CD4-positive, alpha-beta T cell treated with Interleukin-6 for 4 hours (primary cell): ENCODE measurements around the gene ZDHHC24.
"Not testable (repeated sequence)": the region's sequence is repeated elsewhere in the genome, so short reads cannot be mapped to it uniquely, and the experiment has no call there.

ENCODE experiments used
- DNase-seq: peaks from one replicate; pipeline ENCODE4 v3.0.0-alpha.2; 2020; ENCODE audit warnings: mixed read lengths

The ZDHHC24 gene

GRCh38 chr11:66564538-66564937, 18.7 kb upstream of the ZDHHC24 start:
- no peak for DNase-seq

DNA sequence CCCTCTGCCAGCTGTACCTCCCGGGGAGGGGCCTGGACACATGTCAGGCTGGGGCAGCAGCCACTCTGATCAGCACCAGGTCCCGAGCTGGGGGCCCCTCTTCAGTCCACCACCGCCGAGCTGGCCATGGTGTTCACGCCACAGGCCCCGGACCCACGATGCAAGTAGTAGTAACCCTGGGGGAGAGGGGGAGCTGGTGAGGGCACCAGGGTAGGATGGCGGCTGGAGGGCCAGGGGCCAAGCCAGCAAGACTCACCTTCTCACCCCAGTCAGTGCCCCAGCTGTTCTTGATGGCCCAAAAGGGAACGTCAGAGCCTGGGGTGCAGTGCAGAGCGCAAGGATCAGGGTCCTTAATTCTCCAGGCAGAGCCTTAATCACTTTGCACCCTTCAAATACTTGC, 18.0 kb upstream of the ZDHHC24 start:
- DNase-seq = no peak

DNA sequence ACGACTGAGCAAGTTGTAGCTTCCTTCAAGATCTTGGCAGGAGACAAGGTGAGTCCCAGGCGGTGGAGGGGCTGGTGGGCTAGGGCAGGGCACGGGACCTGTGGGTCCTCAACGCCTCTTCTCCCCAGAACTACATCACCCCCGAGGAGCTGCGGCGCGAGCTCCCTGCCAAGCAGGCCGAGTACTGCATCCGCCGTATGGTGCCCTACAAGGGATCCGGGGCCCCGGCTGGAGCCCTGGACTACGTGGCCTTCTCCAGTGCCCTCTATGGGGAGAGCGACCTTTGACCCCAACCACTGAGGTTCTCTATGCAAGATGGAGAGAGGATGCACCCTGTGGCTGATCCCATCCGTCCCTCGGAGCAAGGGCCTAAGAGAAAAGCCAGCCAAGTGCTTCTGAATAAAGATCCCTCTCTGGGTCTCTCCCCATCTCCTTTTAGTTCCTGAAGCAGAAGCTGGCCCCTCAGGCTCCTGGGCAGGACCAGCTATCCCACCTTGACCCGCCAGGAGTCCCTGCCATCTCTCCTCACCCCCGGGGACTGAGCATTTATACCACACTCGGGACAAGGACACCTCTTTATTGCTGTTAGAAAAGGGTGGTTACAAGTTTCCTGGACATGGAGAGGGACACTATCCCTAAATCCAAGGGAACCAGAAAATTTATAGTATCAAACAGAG, 17.2 kb upstream of the ZDHHC24 start:
- DNase-seq = no peak

DNA sequence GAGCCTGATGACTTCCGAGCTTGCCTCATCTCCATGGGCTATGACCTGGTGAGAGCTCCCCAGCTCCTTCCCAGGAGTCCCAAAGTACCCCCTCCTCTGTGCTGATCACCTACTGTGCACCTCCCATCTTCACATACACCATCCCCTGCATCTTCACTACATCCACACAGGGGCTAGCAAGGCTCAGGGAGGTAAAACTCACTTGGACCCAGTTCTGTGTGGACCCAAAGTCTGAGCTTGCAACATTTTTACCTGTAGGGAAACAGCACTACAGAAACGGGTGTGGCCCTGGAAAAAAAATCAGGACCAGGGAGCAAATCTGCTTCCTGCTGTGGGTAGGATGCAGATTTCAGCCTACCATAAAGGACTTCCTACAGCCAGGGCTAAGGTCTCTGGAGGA, 16.4 kb upstream of the ZDHHC24 start:
- DNase-seq = no peak

GRCh38 chr11:66561975-66562248, 16.1 kb upstream of the ZDHHC24 start:
- DNase-seq = no peak

- DNase-seq = no peak
Measured at GRCh38 chr11:66561178-66561974, 15.5 kb upstream of the ZDHHC24 start.

GRCh38 chr11:66559866-66560676, 14.2 kb upstream of the ZDHHC24 start:
- no peak for DNase-seq

- peak; percentile 43 for DNase-seq
Measured at GRCh38 chr11:66559142-66559865, 13.5 kb upstream of the ZDHHC24 start.

DNA sequence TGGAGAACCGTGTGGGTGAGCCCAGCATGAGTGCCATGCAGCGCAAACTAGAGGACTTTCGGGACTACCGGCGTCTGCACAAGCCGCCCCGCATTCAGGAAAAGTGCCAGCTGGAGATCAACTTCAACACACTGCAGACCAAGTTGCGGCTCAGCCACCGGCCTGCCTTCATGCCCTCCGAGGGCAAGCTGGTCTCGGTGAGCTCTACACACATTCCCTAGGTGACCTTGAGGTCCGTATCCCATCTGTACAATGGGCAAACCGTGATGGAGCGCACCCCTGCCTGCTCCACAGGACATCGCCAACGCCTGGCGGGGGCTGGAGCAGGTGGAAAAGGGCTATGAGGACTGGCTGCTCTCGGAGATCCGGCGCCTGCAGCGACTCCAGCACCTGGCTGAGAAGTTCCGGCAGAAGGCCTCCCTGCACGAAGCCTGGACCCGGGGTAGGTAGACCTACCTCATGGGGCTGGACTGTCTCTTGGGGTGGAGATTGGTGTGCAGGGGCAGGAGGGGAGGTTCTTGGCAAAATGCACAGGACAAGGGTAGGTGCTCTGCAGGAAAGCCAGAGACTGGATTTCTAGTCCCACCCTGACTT, 12.0 kb upstream of the ZDHHC24 start:
- DNase-seq = no peak

GRCh38 chr11:66556086-66556485, 10.2 kb upstream of the ZDHHC24 start:
- DNase-seq = no peak

- DNase-seq = no peak
Measured at GRCh38 chr11:66555416-66555815, 9.6 kb upstream of the ZDHHC24 start.

GRCh38 chr11:66554602-66555001, 8.8 kb upstream of the ZDHHC24 start:
- no peak for DNase-seq

- no peak for DNase-seq
Measured at GRCh38 chr11:66550887-66551286, 5.0 kb upstream of the ZDHHC24 start.

GRCh38 chr11:66549696-66550095, 3.8 kb upstream of the ZDHHC24 start:
- no peak for DNase-seq

- no peak for DNase-seq
Measured at GRCh38 chr11:66548774-66549630, 3.2 kb upstream of the ZDHHC24 start.

DNA sequence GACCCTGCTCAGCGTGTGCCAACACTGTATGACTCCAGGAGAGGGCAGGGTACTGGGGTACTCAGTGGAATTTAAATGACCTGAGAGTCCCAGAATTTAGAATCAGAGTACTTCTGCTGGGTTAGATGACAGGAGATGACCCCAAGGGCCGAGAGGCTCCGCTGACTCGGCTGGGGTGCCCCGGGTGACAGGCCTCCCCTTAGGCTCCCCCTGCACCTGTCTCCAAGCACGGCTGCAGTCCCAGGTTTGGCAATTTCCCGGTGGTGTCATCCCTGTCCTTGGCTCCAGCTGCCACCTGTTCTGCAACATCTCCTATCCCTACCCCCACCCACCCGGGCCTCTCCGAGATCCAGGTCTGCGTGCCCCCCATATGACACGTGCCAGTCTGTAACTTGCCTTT, 2.2 kb upstream of the ZDHHC24 start:
- DNase-seq = no peak

- no peak for DNase-seq
Measured at GRCh38 chr11:66547662-66548009, 1.8 kb upstream of the ZDHHC24 start.

DNA sequence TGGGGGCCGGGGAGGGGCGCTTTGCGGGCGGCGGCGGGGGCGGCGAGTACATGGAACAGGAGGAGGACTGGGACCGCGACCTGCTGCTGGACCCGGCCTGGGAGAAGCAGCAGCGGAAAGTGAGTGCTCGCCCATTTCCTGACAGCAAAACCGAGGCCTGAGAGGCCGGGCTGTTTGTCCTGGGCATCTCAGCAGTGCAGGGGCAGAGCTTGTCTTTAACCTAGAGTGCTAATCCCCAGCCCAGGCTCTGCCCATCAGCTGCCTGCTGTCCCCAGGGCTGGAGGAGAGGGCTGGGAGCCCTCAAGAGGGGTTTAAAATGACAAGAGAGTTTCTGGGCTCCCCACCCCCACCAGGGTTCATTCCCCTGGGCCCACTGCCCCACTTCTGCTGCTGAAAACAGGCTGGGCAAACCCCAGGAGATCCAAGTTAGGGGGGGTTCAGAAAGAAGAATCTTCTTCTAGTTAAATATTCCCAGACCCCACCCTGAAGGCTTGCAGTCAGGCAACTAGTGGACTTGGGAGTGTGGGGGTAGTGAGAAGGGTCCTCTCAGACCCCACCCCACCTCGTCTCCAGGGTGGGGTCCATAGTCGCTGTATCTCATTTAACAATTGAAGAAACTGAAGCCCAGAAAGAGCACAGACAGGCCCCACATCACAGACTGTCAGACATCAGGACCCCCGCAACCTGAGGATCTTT, 1.3 kb upstream of the ZDHHC24 start:
- DNase-seq = no peak

GRCh38 chr11:66546368-66546965, 619 bp upstream of the ZDHHC24 start, which contains the start of gene ACTN3:
TSS of gene ACTN3 (plus strand) at chr11:66546903. CDS start at chr11:66546938, 35 bp downstream.
- peak; percentile 10 for DNase-seq

GRCh38 chr11:66544952-66545351, 896 bp downstream of the ZDHHC24 start:
- DNase-seq = not testable (repeated sequence)
